ENCODE measurements around the gene ST6GALNAC1. TPM values are rescaled to one million over a fixed set of nuclear protein-coding genes. Genes with fewer than 3 reads are reported as not detected.

ST6GALNAC1 gene
- total and polyA plus RNA-seq, 2 of the 4 experiments (the other 2 are of a cell fraction): not detected

DNA sequence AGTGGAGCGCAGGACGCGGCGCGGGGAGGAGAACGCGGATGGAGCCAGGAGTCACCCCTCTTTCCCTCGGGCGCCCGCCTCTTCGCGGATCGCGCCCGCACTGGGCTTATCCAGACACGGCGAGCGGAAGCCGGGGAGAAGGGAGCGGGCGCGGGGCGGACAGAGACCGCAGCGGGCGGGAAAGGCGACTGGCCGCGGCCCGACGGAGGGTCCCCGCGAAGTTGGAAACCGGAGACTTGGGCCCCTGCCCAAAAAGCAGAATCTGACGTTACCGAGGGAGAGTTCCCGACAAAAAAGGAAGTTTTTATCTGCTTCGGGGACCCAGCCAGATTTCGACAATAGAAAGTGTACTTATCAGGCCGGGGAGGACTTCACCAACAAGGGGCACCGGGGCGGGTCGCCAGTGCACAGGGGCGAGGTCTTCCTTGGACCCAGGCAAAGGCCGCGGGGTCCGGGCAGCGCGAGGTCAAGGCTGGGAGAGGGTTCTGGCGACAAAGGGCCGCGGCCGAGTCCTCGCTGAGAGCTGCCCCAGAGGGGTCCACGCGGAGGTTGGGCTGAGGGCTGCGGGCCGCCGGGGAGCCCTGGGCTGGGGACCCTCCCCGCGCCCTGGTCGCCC lies 58.4 kb downstream of the ST6GALNAC1 start:
- ATAC-seq (ENCODE audit: low read depth): peak; percentile 38; the same call in 1 of the 2 replicates
- Histone ChIP-seq H2BK20ac (ENCODE audit: low read depth, low read length) (no peak overlapping the region), H3K23ac (ENCODE audit: low read depth, low read length) (no peak overlapping the region; the same call in 1 of the 2 replicates), H2AK9ac (replicated peaks; ENCODE audit: low read depth, low read length, poor library complexity) (peak overlapping the region; percentile 7), H2BK15ac (ENCODE audit: low read depth, low read length) (no peak overlapping the region), H3K4me2 (ENCODE audit: low read depth, low read length) (peak overlapping the region; percentile 85), H2AK5ac (ENCODE audit: low read depth, low read length) (no peak overlapping the region), H3K9me3 (ENCODE audit: control insufficient read depth, insufficient read depth, low read length) (0 out of 2 replicates have a peak, but pooled peaks cover 2% of the 10 kb centered on the region), H4K8ac (ENCODE audit: low read depth in 2 of 2, low read length in 2 of 2) (no peak overlapping the region), H4K91ac (ENCODE audit: insufficient read depth, low read depth, low read length) (no peak overlapping the region), H3K9ac (ENCODE audit: low read depth, low read length) (peak overlapping the region; percentile 37), H3K18ac (ENCODE audit: low read depth, low read length) (no peak overlapping the region), H3K4me3 (ENCODE audit: insufficient read depth, low read depth, low read length) (peak overlapping the region; percentile 47), H2BK5ac (ENCODE audit: low read depth, low read length, poor library complexity, severe bottlenecking) (no peak overlapping the region), H3K56ac (ENCODE audit: extremely low read depth, insufficient read depth, low read length) (no peak overlapping the region), H3K14ac (replicated peaks; ENCODE audit: low read depth, low read length) (no peak overlapping the region), H3K4ac (ENCODE audit: low read depth, low read length) (no peak overlapping the region), H2BK120ac (ENCODE audit: low read depth, low read length) (no peak overlapping the region), H4K5ac (ENCODE audit: low read depth, low read length) (no peak overlapping the region), H2AFZ (replicated peaks; ENCODE audit: low read length, poor library complexity) (peak overlapping the region; percentile 86), H3K36me3 (ENCODE audit: control insufficient read depth, insufficient read depth, low read length) (no peaks in the 10 kb centered on the region), H3K27ac (ENCODE audit: insufficient read depth, low read length) (no peak overlapping the region; the same call in 1 of the 2 replicates), H3K4me1 (ENCODE audit: control insufficient read depth, insufficient read depth, low read length) (peaks cover 2% of the 10 kb centered on the region; the same call in 1 of the 2 replicates), H4K20me1 (ENCODE audit: insufficient read depth, low read length) (no peaks in the 10 kb centered on the region), H3K9me1 (ENCODE audit: insufficient read depth, low read length) (no peaks in the 10 kb centered on the region; the same call in 1 of the 2 replicates), H3K79me1 (ENCODE audit: low read depth in 1 of 2, low read length in 2 of 2) (no peaks in the 10 kb centered on the region), H3K27me3 (ENCODE audit: control insufficient read depth, insufficient read depth, low read length) (peaks cover 31% of the 10 kb centered on the region)
- no TSS peak for BruUV-seq (replicated peaks)
- CTCF ChIA-PET: no interaction called here
- dilution Hi-C loops (cut with HindIII; ENCODE audit: low sequenced_read_pairs, unreplicated experiment) (no loop called here), in situ Hi-C loops (cut with MboI; ENCODE audit: low sequenced_read_pairs) (no loop called here), intact Hi-C loops (cut with micrococcal nuclease) (no loop called here)
- POLR2A ChIA-PET (ENCODE audit: unreplicated experiment): no interaction called here
- TF ChIP-seq POLR2A (IDR thresholded peaks at IDR 0.05; ENCODE audit: low read depth, low read length): no peak
- TF ChIP-seq MAFK (IDR thresholded peaks at IDR 0.05; ENCODE audit: low read depth, low read length): no peak
- no peak for TF ChIP-seq FOS (IDR thresholded peaks at IDR 0.05; ENCODE audit: low read depth, low read length)
- TF ChIP-seq RAD21 (IDR thresholded peaks at IDR 0.05; ENCODE audit: low read length): no peak
- TF ChIP-seq, protein P1, sequence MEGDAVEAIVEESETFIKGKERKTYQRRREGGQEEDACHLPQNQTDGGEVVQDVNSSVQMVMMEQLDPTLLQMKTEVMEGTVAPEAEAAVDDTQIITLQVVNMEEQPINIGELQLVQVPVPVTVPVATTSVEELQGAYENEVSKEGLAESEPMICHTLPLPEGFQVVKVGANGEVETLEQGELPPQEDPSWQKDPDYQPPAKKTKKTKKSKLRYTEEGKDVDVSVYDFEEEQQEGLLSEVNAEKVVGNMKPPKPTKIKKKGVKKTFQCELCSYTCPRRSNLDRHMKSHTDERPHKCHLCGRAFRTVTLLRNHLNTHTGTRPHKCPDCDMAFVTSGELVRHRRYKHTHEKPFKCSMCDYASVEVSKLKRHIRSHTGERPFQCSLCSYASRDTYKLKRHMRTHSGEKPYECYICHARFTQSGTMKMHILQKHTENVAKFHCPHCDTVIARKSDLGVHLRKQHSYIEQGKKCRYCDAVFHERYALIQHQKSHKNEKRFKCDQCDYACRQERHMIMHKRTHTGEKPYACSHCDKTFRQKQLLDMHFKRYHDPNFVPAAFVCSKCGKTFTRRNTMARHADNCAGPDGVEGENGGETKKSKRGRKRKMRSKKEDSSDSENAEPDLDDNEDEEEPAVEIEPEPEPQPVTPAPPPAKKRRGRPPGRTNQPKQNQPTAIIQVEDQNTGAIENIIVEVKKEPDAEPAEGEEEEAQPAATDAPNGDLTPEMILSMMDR (conservative IDR thresholded peaks at IDR 0.05; ENCODE audit: low read depth, low read length): no peak
- TF ChIP-seq CHD1 (IDR thresholded peaks at IDR 0.05; ENCODE audit: low read depth, low read length): no peak
- TF ChIP-seq, protein P2, sequence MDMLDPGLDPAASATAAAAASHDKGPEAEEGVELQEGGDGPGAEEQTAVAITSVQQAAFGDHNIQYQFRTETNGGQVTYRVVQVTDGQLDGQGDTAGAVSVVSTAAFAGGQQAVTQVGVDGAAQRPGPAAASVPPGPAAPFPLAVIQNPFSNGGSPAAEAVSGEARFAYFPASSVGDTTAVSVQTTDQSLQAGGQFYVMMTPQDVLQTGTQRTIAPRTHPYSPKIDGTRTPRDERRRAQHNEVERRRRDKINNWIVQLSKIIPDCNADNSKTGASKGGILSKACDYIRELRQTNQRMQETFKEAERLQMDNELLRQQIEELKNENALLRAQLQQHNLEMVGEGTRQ (IDR thresholded peaks at IDR 0.05; ENCODE audit: low read depth, low read length): no peak
- no peak for TF ChIP-seq CEBPB (IDR thresholded peaks at IDR 0.05; ENCODE audit: low read depth, low read length)
- TF ChIP-seq RFX5 (IDR thresholded peaks at IDR 0.05; ENCODE audit: low read depth, low read length): no peak
- TF ChIP-seq SMC3 (IDR thresholded peaks at IDR 0.05; ENCODE audit: low read depth, low read length): no peak
- no peak for TF ChIP-seq NFE2L2 (IDR thresholded peaks at IDR 0.05; ENCODE audit: low read depth, low read length)
- TF ChIP-seq, protein P3, sequence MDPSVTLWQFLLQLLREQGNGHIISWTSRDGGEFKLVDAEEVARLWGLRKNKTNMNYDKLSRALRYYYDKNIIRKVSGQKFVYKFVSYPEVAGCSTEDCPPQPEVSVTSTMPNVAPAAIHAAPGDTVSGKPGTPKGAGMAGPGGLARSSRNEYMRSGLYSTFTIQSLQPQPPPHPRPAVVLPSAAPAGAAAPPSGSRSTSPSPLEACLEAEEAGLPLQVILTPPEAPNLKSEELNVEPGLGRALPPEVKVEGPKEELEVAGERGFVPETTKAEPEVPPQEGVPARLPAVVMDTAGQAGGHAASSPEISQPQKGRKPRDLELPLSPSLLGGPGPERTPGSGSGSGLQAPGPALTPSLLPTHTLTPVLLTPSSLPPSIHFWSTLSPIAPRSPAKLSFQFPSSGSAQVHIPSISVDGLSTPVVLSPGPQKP (IDR thresholded peaks at IDR 0.05; ENCODE audit: borderline replicate concordance, low read depth, low read length): no peak
- TF ChIP-seq MXI1 (IDR thresholded peaks at IDR 0.05; ENCODE audit: borderline replicate concordance, low read depth, low read length): no peak
- TF ChIP-seq BHLHE40 (IDR thresholded peaks at IDR 0.05; ENCODE audit: low read depth, low read length): no peak
- WGBS, 2 experiments (ENCODE audit: extremely low coverage in 2 of 2, insufficient read length in 1 of 2): 5% methylated on average over 26 of the region's 62 CpGs; no CpG with 5 or more reads in 1 of the 2 experiments
- DNase-seq: no peak
